C1 segment of cervical spinal cord (tissue), 14 donors: ENCODE measurements around the gene ATP6V0D1.

ENCODE experiments used
- DNase-seq, 14 donors: peaks; one replicate each; lab custom pipeline; 2025; lab: John Stamatoyannopoulos, UW

Gene ATP6V0D1

DNA sequence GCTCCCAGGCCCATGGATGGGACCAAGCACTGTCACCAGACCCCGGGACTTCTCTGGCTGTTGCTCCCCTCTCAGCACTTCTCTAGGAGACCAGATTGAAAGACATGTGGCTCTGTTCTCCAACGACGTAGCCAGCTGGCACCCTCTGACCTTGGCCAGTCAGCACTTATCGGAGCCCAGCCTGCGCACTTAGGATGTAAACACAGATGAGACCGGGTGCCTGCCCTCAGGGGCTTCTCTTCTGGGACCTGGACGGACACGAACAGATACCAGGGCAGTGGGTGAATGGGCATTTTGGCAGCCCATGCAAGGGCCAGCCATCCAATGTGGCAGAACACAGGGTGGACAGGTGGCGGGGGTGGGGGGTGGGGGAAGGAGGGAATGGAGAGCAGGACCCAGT, 71.3 kb downstream of the ATP6V0D1 start:
- no peak for DNase-seq

DNA sequence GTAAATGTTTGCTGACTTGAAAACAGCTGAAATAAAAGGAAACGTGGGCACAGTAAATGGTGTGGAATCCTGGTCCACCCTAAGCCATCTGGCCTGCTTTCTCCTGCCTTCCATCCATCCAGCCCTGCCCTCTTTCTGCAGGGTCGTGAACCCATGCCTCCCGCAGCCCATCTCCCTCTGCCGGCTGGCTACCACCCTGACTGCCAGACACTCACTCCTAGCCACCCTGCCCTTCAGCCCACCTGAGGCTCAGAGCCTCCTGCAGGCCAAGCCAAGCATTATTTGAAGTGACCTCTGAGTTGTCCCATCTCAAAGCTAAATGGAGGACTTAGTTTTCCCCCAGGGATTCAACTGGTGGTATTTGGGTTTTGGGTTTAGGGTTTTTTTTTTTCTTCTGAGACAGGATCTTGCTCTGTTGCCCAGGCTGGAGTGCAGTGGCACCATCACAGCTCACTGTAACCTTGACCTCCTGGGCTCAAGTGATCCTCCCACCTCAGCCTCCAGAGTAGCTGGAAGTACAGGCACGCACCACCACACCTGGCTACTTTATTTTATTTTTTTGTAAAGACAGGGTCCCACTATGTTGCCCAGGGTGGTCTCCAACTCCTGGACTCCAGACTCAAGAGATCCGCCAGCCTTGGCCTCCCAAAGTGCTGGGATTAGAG, 73.0 kb downstream of the ATP6V0D1 start:
- DNase-seq, result no peak

DNA sequence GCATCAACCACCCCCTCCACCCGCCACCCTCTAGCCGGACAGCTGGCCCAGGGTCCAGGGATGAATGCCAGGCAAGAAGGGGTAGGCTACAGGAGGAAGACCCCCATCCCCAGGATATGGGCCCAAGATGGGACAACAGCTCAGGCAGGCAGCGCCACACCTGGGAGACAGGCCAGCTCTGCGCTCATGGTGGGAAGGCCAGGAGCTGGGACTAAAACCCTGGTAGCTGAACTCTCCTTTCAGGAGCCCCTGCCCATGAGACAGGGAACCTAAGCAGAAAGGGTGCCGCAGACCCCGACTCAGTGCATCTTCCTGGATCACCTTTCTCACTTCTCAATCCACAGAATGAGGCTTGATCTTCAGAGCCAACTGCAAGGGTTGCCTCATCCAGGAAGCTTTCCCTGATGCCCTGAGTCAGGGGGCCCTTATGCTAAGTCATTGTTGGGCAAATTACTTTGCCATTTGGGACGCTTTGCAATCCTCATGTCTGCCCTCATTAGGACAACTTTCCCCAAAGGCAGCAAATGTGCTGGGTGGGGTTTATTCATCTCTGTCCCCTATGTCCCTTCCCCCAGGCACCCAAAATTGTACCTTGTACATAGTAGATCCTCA, 73.7 kb downstream of the ATP6V0D1 start:
- DNase-seq, result no peak

DNA sequence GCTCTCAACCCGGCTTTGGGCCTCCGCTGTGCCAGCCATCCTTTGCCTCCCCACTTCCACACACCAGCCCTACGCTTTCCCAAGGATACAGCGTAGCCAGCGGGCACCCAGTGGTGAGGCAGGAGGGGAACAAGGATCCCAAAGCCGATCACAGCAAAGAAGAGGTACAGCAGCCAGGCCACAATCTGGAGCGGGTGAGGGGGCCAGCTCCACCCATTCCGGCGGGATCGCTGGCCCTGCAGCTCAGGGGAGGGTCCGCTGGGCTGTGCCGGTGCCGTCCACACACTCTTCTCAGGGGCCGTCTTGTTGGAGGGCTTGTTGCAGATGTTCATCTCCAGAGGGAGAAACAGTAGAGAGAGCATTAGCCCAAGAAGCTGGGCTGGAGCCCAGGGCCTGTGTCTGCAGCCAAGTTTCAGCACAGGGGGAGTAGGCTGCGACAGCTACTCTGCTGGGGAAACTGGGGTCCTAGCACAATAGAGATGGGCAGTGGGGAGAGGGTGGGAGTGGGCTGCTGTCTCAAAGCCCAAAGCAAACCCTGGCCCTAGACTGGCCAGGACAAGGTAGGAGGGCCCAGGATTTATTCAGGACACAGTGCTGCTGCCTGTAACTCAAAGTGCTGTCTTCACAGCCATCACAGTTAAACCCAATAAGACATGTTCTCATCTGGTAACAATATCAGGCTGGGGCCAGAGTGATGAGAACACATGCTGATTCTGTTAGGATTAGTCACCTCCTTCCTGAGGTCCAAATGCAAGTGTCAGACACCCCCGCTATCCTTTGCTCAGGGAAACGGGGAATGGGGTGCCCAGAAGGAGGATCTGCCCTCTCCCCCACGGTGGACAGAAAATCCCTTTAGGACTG, 74.6 kb downstream of the ATP6V0D1 start:
- peak in 2 of 14 donors; percentile 31 to 35 for DNase-seq

DNA sequence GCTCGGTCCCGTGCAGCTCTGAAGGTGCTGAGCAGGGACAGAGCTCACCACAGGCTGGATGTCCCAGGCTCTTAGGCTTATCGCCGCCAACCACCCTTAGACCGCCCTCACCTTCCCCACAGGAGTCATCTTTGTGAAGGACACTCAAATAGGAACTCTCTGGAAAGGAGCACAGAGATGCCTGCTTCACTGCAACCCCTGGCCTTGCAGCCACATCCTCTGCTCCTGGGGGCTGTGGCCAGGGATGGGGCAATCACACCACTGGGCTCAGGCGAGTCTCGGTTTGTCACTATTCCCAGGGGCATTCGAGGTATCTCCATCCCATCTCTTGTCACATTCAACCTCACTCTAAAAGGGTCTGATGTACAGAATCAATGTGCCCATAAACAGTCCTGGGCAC, 75.6 kb downstream of the ATP6V0D1 start:
- no peak for DNase-seq

DNA sequence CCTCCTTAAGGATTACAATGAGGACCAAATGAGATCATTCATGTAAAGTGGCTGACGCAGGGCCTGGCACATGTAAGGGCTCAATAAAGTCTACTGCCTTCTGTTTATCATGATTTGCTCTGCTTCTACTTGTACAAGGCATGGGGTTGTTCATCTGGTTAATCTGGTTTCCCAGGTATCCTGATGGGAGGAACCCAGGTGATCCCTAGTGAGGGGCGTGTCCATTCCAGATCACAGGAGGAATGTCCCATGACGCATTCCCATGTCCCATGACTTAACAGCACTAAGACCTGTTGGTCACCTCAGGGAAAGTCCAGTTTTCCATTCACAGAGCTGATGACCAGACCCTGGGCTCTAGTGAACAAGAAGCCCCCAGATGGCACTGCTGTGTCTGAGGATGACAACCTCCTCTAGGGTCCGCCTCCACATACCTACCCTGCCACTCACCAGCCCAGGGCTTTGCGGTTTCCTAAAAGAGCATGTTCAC, 76.2 kb downstream of the ATP6V0D1 start:
- DNase-seq, result no peak

DNA sequence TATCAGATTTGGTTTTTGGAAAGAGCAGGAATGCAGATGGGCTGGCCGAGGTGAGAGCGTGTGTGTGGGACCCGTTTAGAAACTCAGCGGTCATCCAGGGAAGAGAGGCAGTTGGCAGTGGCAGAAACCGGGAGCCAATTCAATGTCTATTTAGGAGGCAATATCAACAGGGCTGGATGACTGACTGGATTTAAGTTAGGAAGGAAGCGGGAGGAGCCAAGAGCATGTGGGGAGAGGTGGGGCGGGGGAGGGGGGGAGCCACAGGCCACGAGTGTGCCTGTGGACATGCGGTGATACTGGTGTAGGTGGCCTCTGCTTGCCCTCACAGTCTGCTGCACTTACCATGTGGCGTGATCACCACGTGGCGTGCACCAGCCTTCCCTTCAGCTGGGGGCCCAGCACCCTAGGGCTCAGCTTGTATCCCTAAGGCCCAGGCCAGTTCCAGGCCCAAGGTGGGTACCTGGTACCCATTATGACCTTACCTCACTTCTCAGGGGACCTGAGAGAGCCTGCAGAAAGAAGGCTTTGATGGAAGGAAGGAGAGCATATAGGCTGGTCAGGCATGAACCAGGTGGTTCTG, 76.9 kb downstream of the ATP6V0D1 start:
- DNase-seq, result no peak

DNA sequence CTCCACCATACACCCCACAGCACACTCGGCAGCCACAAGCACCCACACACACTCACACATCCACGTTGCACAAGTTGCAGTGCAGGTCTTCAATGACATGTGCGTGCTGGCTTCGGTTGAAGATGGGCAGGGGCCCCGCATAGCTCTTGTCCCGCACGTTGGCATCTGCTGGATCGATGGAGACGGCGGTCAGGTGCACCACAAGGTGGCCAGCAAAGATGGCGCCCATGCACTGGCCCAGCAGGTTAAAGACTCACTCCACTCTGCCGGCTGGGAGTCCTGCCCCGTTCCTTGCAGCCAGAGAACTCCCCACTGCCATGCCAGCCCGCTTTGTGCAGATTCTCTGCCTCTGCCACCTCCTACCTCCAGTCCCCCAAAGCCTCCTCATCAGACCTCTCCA, 80.1 kb downstream of the ATP6V0D1 start:
- no peak for DNase-seq

DNA sequence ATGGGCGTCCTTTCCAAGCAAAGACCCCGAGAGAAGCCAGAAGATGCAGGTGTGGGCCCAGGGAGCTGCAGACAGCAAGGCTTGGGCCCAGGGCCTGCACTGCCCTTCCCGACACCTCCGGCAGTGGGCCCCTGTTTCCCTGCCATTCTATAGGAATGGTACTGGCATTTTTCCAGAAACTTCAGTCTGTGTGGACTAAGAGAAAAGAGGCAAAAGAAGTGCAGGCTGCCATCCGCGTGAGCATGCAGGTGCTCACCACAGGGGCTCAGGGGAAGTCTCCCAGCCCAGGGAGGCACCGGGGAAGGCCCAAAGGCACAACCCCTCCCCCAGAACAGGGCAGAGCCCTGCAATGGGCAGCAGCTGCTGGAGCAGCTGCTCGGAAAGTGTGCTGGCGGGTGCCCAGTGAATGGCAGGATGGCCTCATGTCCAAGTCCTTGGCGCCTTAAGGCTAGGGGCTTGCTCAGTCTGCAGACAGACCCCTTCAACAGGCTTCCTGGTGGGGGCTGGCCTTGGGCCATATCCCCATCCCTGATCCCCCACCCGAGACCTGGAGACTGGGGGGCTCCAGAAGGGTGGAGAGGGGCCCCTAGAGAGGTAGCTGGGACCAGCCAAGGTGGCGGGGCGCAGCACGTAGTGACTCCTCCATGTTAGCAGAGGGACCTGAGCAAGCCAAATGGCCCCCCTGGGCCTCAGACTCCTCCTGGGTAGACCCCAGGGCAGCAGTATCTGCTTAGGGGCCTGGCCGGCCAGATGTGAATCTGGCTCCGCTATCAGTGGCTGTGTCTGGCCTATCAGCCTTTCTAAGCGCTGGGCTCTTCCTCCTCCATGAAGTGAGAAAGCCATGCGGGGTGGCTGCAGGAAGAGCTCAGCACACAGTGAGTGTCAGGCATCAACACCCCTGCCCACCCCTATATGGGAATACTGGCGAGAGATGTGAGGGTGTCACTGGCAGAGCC, 80.9 kb downstream of the ATP6V0D1 start:
- no peak for DNase-seq

DNA sequence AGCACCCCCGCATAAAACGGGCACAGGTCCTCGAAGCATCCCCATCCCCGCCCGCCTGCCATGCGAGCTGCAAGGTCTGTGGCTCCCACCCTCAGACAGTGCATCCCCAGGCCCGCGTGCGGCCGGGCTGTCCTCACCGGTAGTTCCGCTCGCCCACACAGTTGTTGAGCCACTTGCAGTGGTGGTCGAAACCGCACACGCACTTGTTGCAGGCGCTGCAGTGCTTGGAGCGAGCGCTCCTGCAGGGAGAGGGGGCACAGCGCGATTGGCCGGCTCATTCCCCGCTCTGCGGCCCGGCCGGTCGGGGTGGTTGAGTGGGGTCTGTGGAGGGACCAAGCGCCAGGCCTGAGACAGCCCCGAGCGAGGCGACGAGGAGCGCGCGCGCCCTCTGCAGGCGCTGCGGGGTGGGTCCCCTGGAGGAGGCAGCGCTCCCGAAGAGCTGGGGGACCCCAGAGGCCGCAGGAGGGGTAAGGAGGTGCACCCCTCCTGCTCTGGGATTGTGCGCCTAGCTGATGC, 81.7 kb downstream of the ATP6V0D1 start:
- peak in 6 of 14 donors; percentile 13 to 67 (median 20) for DNase-seq

DNA sequence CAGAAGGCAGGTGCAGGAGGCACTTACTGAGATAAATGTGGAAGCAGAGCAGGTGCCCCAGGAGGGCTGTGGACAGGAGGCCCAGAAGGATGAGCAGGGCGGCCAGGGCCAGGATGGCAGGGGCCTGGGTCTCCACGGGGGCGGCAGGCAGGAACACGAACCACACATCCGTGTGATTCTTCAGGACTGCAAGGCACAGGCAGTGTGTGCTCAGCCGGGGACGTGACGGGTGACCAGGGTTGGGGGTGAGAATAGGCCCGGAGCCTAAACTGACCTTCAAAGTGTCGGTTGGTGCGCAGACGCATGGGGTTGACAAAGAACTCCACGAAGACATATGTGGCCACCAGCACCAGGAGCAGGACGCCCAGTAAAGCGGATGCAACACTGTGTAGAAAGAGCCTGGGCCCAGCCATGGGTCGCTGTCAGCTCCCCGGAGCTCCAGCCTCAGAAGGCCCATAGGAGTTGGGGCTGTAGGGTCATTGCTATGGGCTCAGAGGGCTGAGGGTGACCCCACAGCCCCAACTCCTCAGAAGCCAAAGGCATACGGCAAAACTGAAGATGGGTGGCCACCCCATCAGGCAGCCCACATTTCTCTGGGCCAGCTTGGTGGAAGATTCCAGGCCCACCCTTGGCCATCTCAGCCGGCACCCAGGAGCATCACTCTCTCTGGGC, 82.3 kb downstream of the ATP6V0D1 start:
- DNase-seq, result no peak

DNA sequence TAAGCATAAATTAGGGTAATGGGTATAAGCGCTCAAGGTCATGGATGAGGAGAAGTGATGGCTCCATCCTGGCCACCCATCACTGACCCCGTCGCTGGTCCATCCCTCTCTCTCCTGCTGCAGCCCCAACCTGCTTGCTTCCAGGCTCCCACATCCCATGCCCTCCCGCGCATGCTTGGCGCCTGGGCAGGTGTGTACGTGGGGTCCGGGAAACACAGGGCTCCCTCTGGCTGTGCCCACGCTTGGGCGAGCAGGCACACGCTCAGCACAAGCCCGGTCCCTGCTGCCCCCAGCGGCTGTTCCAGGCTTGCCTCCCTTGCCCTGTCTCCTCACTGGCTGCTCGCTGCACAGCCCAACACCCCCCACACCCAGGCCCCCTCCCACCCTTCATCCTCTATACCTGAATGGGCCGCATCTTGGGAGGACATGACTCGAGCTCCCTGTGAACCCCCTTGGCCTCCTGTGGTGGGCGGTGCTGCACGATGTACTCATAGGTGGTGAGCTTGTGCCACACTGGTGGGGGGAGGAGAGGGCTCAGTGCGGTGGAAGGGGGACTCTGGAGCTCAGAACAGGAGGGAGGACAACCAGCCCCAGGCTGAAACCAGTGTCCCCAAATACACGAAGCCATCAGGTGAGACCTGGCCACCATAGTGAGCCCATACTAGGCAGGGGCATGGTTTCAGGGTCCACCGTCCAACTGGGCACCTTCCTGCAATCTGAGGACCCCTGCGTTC, 83.0 kb downstream of the ATP6V0D1 start:
- DNase-seq, result no peak

DNA sequence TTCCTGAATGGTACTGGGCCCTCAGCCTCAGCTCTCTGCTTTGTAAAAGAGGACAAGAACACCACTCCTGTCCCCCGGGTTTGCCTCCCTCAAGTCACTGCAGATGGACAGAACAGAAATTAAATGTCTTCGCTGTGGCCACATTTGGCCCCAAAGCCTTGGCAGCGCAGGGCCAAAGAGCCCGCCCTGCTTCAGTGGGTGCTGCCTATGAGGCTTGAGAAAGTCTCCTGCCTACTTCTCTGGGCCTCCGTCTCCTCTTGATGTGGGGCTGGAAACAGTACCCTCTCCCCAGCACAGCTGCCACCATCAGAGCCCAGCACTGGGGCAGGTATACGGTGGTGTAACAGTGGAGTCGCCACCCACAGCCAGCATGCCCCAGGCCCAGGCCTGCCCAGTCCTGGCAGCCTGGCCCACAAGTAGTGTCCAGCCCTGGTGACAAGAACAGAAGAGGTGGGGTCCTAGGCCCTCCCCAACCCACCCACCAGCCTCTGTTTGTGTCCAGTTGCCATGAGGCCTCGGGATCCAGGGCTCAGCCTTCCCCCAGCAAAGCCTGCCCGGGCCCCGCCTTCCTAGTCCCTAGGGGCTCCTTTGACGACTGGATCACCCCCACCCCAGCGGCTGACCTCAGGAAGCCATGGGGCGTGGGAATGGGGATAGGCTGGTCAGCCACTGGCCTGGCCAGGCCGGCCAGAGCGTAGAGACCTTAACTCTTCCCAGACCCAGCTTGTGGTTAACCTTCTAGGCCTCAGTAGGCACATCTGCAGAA, 83.7 kb downstream of the ATP6V0D1 start:
- no peak for DNase-seq

DNA sequence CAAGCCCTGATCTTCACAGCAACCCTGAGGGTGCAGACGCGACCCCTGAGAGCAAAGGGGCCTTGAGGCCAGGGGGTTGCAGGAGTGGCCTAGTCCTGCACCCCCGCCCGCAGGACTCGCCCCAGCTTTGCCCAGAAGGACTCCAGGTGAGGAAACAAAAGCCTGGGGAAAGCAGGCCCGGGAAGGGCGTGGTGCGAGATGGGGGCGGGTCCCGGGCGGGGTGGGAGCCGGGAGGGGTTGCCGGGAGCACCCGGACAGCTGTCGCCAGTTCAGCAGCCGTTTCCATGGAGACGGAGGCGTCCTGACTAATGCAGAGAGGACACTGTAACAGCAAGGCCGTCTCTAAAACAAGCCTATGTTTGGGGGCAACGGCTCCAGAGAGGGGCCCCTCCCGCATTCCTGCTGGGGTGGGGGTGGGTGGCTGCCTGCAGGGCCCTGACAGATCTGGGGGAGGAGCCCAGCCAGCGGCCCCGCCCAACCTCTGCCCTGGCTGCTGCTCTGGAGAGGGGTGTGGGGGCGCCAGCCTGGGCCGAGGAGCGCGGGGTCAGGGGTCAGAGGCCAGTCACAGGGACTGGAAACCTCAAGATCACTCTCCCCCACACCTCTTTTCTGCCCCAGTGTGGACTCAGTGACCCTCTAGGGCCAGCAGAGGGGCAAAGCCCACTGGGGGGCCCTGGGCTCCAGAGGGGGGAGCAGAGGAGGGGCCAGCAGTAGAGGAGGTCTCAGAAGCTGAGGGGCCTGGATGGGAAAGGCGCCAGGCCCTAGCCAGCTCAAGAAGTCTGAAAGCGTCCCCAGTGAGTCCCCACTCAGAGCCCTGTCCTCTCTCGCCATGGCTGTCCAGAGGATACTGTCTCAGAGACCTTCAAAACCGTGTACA, 84.6 kb downstream of the ATP6V0D1 start:
- peak in 3 of 14 donors; percentile 8 to 37 (median 32) for DNase-seq

DNA sequence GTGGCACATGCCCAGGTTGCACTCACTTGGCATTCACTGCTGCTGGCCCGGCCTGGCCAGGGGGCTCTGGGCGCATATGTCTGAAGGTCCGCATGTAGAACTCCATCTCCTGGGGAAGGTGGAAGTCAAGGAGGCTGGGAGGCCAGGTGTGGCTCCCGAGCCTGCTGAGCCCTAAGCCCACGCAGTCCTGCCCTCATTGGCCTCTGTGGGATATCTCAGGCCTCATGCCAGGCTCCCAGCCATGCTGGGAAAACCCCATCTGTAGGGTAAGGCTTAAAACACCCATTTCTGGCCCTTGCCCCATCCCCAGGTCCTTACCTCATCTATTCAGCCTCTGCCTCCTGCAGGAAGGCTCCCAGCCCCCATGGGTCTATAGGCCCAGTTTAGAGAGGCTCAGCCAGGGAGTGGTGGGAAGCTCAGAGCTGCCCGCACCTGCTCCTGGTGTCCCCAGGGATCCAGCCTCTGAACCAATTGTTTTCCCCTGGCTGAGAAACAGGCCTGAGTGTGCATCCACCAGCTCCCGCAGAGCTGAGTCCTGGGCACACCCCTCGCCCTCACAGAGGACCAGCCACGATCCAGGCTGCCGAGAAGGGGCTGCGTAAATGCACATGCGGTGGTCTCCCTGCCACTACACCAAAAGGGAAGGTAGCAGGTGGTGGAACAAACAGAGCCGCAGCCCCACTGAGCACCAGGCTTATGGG, 85.3 kb downstream of the ATP6V0D1 start:
- DNase-seq, result no peak

DNA sequence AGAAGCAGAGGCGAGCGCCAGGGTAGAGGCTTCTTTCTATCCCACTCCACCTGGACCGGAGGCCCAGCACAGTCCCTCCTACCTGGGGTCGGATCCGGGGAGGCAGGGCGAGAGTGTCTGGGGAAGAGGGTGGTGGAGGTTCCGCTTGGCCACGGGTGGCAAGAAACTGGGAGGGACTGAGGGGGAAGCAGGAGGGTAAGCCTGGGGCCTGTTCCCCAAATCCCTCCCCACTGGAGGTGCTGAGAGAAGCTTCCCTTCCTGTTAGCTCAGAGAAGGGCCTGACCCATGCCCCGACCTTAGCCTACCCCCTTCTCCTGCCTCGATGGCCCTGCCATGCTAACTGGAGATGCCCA, 85.9 kb downstream of the ATP6V0D1 start:
- DNase-seq, result peak in 2 of 14 donors; percentile 27 to 32
